ENCODE results near the gene LARP1B.

GRCh38 chr4:128234836-128235235 lies 173.7 kb downstream of the LARP1B start:
- no peak for TF ChIP-seq POU6F1 (CRISPR knock-in tag; IDR thresholded peaks at IDR 0.05; ENCODE audit: borderline replicate concordance, low read depth)
- TF ChIP-seq RARB (CRISPR knock-in tag; IDR thresholded peaks at IDR 0.05) = no peak
- TF ChIP-seq PATZ1 (CRISPR knock-in tag; IDR thresholded peaks at IDR 0.05; ENCODE audit: borderline replicate concordance) = no peak
- TF ChIP-seq BACH2 (CRISPR knock-in tag; IDR thresholded peaks at IDR 0.05; ENCODE audit: borderline replicate concordance) = no peak
- TF ChIP-seq ESRRG (CRISPR knock-in tag; IDR thresholded peaks at IDR 0.05) = no peak
- TF ChIP-seq OSR1 (CRISPR knock-in tag; IDR thresholded peaks at IDR 0.05) = no peak
- TF ChIP-seq PPARA (CRISPR knock-in tag; IDR thresholded peaks at IDR 0.05; ENCODE audit: borderline replicate concordance) = no peak
- no peak for TF ChIP-seq TSHZ2 (CRISPR knock-in tag; IDR thresholded peaks at IDR 0.05)
- TF ChIP-seq TCF4 (CRISPR knock-in tag; IDR thresholded peaks at IDR 0.05; ENCODE audit: borderline replicate concordance) = no peak
- no peak for TF ChIP-seq ZNF70 (CRISPR knock-in tag; IDR thresholded peaks at IDR 0.05)
- no peak for TF ChIP-seq ARNTL (CRISPR knock-in tag; IDR thresholded peaks at IDR 0.05; ENCODE audit: borderline replicate concordance, low read depth)
- TF ChIP-seq CREB5 (CRISPR knock-in tag; IDR thresholded peaks at IDR 0.05; ENCODE audit: low read depth) = no peak
- no peak for TF ChIP-seq ISL1 (CRISPR knock-in tag; IDR thresholded peaks at IDR 0.05)
- TF ChIP-seq ZNF565 (CRISPR knock-in tag; conservative IDR thresholded peaks at IDR 0.05; ENCODE audit: low read depth) = no peak

All from SK-N-SH treated with all-trans-retinoic acid at 6 μM for 48 hours (cell line).